Neural progenitor cell (in vitro differentiated cells): ENCODE results near the gene KIAA1958. TPM values are rescaled to one million over a fixed set of nuclear protein-coding genes. Genes with fewer than 3 reads are reported as not detected.

Experiments used
- DNase-seq: peaks from one replicate; pipeline ENCODE4 v3.0.0-alpha.2; 2016; ENCODE audit warnings: low spot score
- H2AFZ ChIP-seq: fragments of 200-600 bp; sonication (generic); replicated peaks from 2 replicates; pipeline ENCODE4 v1.6.1; 2016; ENCODE audit warnings: antibody characterized with exemption
- H3F3A ChIP-seq: fragments of 200-600 bp; sonication (generic); 2 replicates; pipeline ENCODE4 v1.6.1; 2016; ENCODE audit warnings: antibody characterized with exemption, low read depth
- H3K27ac ChIP-seq: fragments of 200-600 bp; sonication (generic); 2 replicates; pipeline ENCODE4 v1.5.1; 2016; ENCODE audit warnings: mild to moderate bottlenecking
- H3K27me3 ChIP-seq: fragments of 200-600 bp; sonication (generic); 2 replicates; pipeline ENCODE4 v1.6.1; 2016; ENCODE audit warnings: mild to moderate bottlenecking, moderate library complexity
- H3K36me3 ChIP-seq: fragments of 200-600 bp; sonication (generic); 2 replicates; pipeline ENCODE4 v1.5.1; 2016
- H3K4me1 ChIP-seq: fragments of 200-600 bp; sonication (generic); 2 replicates; pipeline ENCODE4 v1.6.1; 2016; ENCODE audit warnings: mixed run types
- H3K4me2 ChIP-seq: fragments of 200-600 bp; sonication (generic); 2 replicates; pipeline ENCODE4 v1.6.1; 2016
- H3K4me3 ChIP-seq: fragments of 200-600 bp; sonication (generic); 2 replicates; pipeline ENCODE4 v1.5.1; 2016
- H3K79me2 ChIP-seq: fragments of 200-600 bp; sonication (generic); 2 replicates; pipeline ENCODE4 v1.6.1; 2016; ENCODE audit warnings: low read depth
- H3K9ac ChIP-seq: fragments of 200-600 bp; sonication (generic); 2 replicates; pipeline ENCODE4 v1.6.1; 2016
- H3K9me3 ChIP-seq: fragments of 200-600 bp; sonication (generic); 2 replicates; pipeline ENCODE4 v1.5.1; 2016; ENCODE audit warnings: low read depth
- H4K20me1 ChIP-seq: fragments of 200-600 bp; sonication (generic); 2 replicates; pipeline ENCODE4 v1.6.1; 2016; ENCODE audit warnings: low read depth
- H3K27ac Mint-ChIP-seq: 3 replicates; pipeline ENCODE4 v1.8.0; 2021; ENCODE audit warnings: mixed read lengths
- H3K27me3 Mint-ChIP-seq: 2 replicates; pipeline ENCODE4 v1.8.0; 2022; ENCODE audit warnings: low read depth, mild to moderate bottlenecking, inconsistent platforms, moderate library complexity, mixed read lengths; ENCODE audit not compliant: insufficient read depth
- H3K36me3 Mint-ChIP-seq: 3 replicates; pipeline ENCODE4 v1.8.0; 2021; ENCODE audit warnings: mixed read lengths
- H3K4me1 Mint-ChIP-seq: 3 replicates; pipeline ENCODE4 v1.8.0; 2021; ENCODE audit warnings: mixed read lengths
- H3K4me3 Mint-ChIP-seq: 3 replicates; pipeline ENCODE4 v1.8.0; 2021; ENCODE audit warnings: mild to moderate bottlenecking, moderate library complexity, mixed read lengths
- H3K9me3 Mint-ChIP-seq: 3 replicates; pipeline ENCODE4 v1.8.0; 2020; ENCODE audit warnings: mixed read lengths
- EZH2 ChIP-seq: fragments of 200-600 bp; sonication (generic); IDR thresholded peaks from 2 replicates; pipeline ENCODE4 v1.6.1; 2017; ENCODE audit warnings: antibody characterized with exemption, mild to moderate bottlenecking, moderate library complexity
- EZH2phosphoT487 ChIP-seq: fragments of 200-600 bp; sonication (generic); IDR thresholded peaks from 2 replicates; pipeline ENCODE4 v1.6.1; 2017; ENCODE audit warnings: antibody characterized with exemption
- total RNA-seq: library from RNA; depleted of rRNA; stranded (reverse); fragments of >200 nt; gene quantifications from 2 replicates; pipeline ENCODE4 v1.2.3, GENCODE V29; 2015; ENCODE audit warnings: low replicate concordance
- TF ChIP-seq, protein P1 (sequence below): fragments of 200-600 bp; sonication (generic); IDR thresholded peaks from 2 replicates; pipeline ENCODE4 v1.5.1; 2017; ENCODE audit warnings: antibody characterized with exemption, mild to moderate bottlenecking

KIAA1958 gene
- total RNA-seq, 1 donor from 2014 or later = 31.4 TPM

DNA sequence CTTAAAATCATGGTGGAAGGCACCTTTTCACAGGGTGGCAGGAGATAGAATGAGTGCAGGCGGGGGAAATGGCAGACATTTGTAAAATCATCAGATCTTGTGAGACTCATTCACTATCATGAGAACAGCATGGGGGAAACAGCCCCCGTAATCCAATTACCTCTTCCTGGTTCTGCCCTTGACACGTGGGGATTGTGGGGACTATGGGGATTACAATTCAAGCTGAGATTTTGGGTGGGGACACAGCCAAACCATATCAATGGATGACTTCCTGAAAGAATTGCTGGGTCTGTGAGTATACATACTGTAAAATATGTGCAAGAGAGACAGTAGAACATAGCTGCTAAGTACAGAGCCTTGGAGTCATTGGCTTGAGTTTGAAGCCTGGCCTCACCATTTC lies 47.0 kb downstream of the KIAA1958 start:
- no peaks in the 10 kb centered on the region for H3K27me3 ChIP-seq
- H3K36me3 ChIP-seq = no peaks in the 10 kb centered on the region
- H3K9me3 ChIP-seq = no peaks in the 10 kb centered on the region
- peaks cover 64% of the 10 kb centered on the region for H4K20me1 ChIP-seq
- peaks cover 11% of the 10 kb centered on the region for H3K4me1 ChIP-seq
- H3K4me1 Mint-ChIP-seq = no peaks in the 10 kb centered on the region
- peaks cover 99% of the 10 kb centered on the region for H3K79me2 ChIP-seq
- H3K27ac Mint-ChIP-seq = no peak overlapping the region
- peaks cover 7% of the 10 kb centered on the region for H3K27me3 Mint-ChIP-seq
- peaks cover 56% of the 10 kb centered on the region for H3K36me3 Mint-ChIP-seq
- TF ChIP-seq EZH2 = no peak
- TF ChIP-seq, protein P1, sequence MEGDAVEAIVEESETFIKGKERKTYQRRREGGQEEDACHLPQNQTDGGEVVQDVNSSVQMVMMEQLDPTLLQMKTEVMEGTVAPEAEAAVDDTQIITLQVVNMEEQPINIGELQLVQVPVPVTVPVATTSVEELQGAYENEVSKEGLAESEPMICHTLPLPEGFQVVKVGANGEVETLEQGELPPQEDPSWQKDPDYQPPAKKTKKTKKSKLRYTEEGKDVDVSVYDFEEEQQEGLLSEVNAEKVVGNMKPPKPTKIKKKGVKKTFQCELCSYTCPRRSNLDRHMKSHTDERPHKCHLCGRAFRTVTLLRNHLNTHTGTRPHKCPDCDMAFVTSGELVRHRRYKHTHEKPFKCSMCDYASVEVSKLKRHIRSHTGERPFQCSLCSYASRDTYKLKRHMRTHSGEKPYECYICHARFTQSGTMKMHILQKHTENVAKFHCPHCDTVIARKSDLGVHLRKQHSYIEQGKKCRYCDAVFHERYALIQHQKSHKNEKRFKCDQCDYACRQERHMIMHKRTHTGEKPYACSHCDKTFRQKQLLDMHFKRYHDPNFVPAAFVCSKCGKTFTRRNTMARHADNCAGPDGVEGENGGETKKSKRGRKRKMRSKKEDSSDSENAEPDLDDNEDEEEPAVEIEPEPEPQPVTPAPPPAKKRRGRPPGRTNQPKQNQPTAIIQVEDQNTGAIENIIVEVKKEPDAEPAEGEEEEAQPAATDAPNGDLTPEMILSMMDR = no peak
- TF ChIP-seq EZH2phosphoT487 = no peak
- H3K27ac ChIP-seq = no peak overlapping the region
- no peak overlapping the region for H3K9ac ChIP-seq
- H3K4me2 ChIP-seq = no peak overlapping the region
- no peaks in the 10 kb centered on the region for H3F3A ChIP-seq
- H3K4me3 ChIP-seq = no peak overlapping the region
- H3K4me3 Mint-ChIP-seq = no peak overlapping the region
- peaks cover 53% of the 10 kb centered on the region for H3K9me3 Mint-ChIP-seq
- H2AFZ ChIP-seq = no peak overlapping the region
- no peak for DNase-seq

DNA sequence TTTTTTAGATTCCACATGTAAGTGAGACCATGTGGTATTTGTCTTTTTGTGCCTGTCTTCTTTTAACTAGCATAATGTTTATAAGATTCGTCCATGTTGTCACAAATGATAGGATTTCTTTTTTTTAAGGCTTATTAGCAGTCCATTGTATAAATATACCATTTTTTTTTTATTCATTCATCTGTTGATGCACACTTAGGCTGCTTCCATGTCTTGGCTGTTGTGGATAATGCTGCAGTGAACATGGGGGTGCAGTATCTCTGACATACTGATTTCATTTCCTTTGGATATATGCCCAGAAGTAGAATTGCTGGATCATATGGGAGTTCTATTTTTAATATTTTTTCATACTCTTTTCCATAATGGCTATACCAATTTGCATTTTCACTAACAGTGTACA lies 48.7 kb downstream of the KIAA1958 start:
- peaks cover 11% of the 10 kb centered on the region for H3K4me1 ChIP-seq
- no peak overlapping the region for H3K9ac ChIP-seq
- H3K79me2 ChIP-seq = peaks cover 98% of the 10 kb centered on the region
- TF ChIP-seq EZH2 = no peak
- TF ChIP-seq, protein P1 = no peak
- no peak for TF ChIP-seq EZH2phosphoT487
- H3K4me1 Mint-ChIP-seq = no peaks in the 10 kb centered on the region
- H2AFZ ChIP-seq = no peak overlapping the region
- no peak overlapping the region for H3K4me3 Mint-ChIP-seq
- peaks cover 60% of the 10 kb centered on the region for H4K20me1 ChIP-seq
- no peaks in the 10 kb centered on the region for H3F3A ChIP-seq
- H3K36me3 ChIP-seq = no peaks in the 10 kb centered on the region
- H3K36me3 Mint-ChIP-seq = peaks cover 54% of the 10 kb centered on the region
- H3K4me2 ChIP-seq = no peak overlapping the region
- H3K9me3 ChIP-seq = no peaks in the 10 kb centered on the region
- H3K9me3 Mint-ChIP-seq = peaks cover 46% of the 10 kb centered on the region
- DNase-seq = no peak
- no peak overlapping the region for H3K27ac ChIP-seq
- no peak overlapping the region for H3K27ac Mint-ChIP-seq
- no peak overlapping the region for H3K4me3 ChIP-seq
- H3K27me3 Mint-ChIP-seq = peaks cover 7% of the 10 kb centered on the region
- no peaks in the 10 kb centered on the region for H3K27me3 ChIP-seq

DNA sequence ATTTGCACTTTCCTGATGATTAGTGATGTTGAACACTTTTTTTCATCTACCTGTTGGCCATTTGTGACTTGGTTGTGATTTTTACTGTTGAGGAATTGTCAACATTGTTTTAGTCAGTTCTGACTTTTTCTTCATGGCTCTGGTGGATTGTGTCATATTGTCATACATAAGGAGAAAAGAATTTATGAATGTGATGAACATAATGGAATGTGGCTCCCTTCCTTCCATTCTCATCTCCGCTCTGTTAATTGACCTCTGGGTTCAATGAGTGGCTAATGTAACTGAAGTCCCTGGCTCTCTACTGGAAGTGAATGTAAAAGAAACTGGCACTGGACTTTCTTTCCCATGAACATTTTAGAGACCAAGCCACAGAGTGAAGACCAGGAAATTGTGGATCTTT lies 49.2 kb downstream of the KIAA1958 start:
- Histone ChIP-seq H3K36me3 (no peaks in the 10 kb centered on the region), H3F3A (no peaks in the 10 kb centered on the region), H2AFZ (no peak overlapping the region), H3K4me2 (no peak overlapping the region), H4K20me1 (peaks cover 60% of the 10 kb centered on the region), H3K79me2 (peaks cover 98% of the 10 kb centered on the region), H3K27ac (no peak overlapping the region), H3K9me3 (no peaks in the 10 kb centered on the region), H3K4me1 (peaks cover 11% of the 10 kb centered on the region), H3K4me3 (no peak overlapping the region), H3K9ac (no peak overlapping the region), H3K27me3 (no peaks in the 10 kb centered on the region)
- H3K9me3 Mint-ChIP-seq = peaks cover 44% of the 10 kb centered on the region
- DNase-seq = no peak
- no peak overlapping the region for H3K27ac Mint-ChIP-seq
- H3K27me3 Mint-ChIP-seq = peaks cover 7% of the 10 kb centered on the region
- peaks cover 50% of the 10 kb centered on the region for H3K36me3 Mint-ChIP-seq
- no peaks in the 10 kb centered on the region for H3K4me1 Mint-ChIP-seq
- TF ChIP-seq, protein P1 = no peak
- no peak for TF ChIP-seq EZH2phosphoT487
- no peak for TF ChIP-seq EZH2
- H3K4me3 Mint-ChIP-seq = no peak overlapping the region
